ENCODE data around the gene ADK.
"Not testable (repeated sequence)": the region's sequence is repeated elsewhere in the genome, so short reads cannot be mapped to it uniquely, and the experiment has no call there.

The ADK gene

GRCh38 chr10:74150990-74151878 lies at the start of gene ADK:
Gene ADK (plus strand): TSS chr10:74151221. CDS start chr10:74151279, 58 bp downstream.
- peak; percentile 99 for DNase-seq (ENCODE audit: low spot score)

- DNase-seq (ENCODE audit: low spot score) = no peak
Observed at GRCh38 chr10:74103560-74104258, 47.3 kb upstream of the ADK start.

GRCh38 chr10:74104480-74104879 lies 46.5 kb upstream of the ADK start:
- no peak for DNase-seq (ENCODE audit: low spot score)

GRCh38 chr10:74104996-74105395 lies 46.0 kb upstream of the ADK start:
- DNase-seq (ENCODE audit: low spot score) = no peak

GRCh38 chr10:74107391-74107790 lies 43.6 kb upstream of the ADK start:
- DNase-seq (ENCODE audit: low spot score) = no peak

- DNase-seq (ENCODE audit: low spot score) = no peak
Observed at GRCh38 chr10:74109452-74109851, 41.6 kb upstream of the ADK start.

GRCh38 chr10:74110120-74110519 lies 40.9 kb upstream of the ADK start:
- no peak for DNase-seq (ENCODE audit: low spot score)

- DNase-seq (ENCODE audit: low spot score) = no peak
Observed at GRCh38 chr10:74111799-74112198, 39.2 kb upstream of the ADK start.

GRCh38 chr10:74113546-74113945 lies 37.5 kb upstream of the ADK start:
- DNase-seq (ENCODE audit: low spot score) = no peak

GRCh38 chr10:74114041-74114448 lies 37.0 kb upstream of the ADK start:
- DNase-seq (ENCODE audit: low spot score) = no peak

GRCh38 chr10:74117738-74118137 lies 33.3 kb upstream of the ADK start:
- no peak for DNase-seq (ENCODE audit: low spot score)

GRCh38 chr10:74118804-74119203 lies 32.2 kb upstream of the ADK start:
- DNase-seq (ENCODE audit: low spot score) = no peak

- no peak for DNase-seq (ENCODE audit: low spot score)
Observed at GRCh38 chr10:74120911-74121310, 30.1 kb upstream of the ADK start.

GRCh38 chr10:74121368-74121767 lies 29.7 kb upstream of the ADK start:
- no peak for DNase-seq (ENCODE audit: low spot score)

- no peak for DNase-seq (ENCODE audit: low spot score)
Observed at GRCh38 chr10:74122060-74122459, 29.0 kb upstream of the ADK start.

- DNase-seq (ENCODE audit: low spot score) = no peak
Observed at GRCh38 chr10:74123081-74123480, 27.9 kb upstream of the ADK start.

GRCh38 chr10:74133923-74134820 lies 16.8 kb upstream of the ADK start:
- DNase-seq (ENCODE audit: low spot score) = no peak

- no peak for DNase-seq (ENCODE audit: low spot score)
Observed at GRCh38 chr10:74135452-74135851, 15.6 kb upstream of the ADK start.

GRCh38 chr10:74137992-74138391 lies 13.0 kb upstream of the ADK start:
- DNase-seq (ENCODE audit: low spot score) = no peak

GRCh38 chr10:74138596-74138995 lies 12.4 kb upstream of the ADK start:
- DNase-seq (ENCODE audit: low spot score) = not testable (repeated sequence)

- no peak for DNase-seq (ENCODE audit: low spot score)
Observed at GRCh38 chr10:74139981-74140380, 11.0 kb upstream of the ADK start.

- no peak for DNase-seq (ENCODE audit: low spot score)
Observed at GRCh38 chr10:74140553-74140952, 10.5 kb upstream of the ADK start.
